ENCODE results near the gene SEMA4F.

The SEMA4F gene

GRCh38 chr2:74708296-74708695, 54.2 kb downstream of the SEMA4F start:
- DNase-seq, result no peak

DNA sequence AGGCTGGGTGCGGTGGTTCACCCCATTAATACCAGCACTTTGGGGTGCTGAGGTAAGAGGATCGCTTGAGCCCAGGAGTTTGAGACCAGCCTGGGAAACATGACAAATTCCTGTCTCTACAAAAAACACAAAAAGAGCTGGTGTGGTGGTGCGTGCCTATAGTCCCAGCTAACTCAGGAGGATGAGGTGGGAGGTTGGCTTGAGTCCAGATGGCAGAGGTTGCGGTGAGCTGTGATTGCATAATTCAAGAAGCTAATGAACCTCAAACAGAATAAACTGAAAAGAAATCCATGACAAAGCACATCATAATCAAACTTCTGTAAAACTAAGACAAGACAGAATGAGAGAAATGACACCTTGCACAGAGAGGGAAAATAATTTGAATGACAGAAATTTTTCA, 54.8 kb downstream of the SEMA4F start:
- no peak for DNase-seq

DNA sequence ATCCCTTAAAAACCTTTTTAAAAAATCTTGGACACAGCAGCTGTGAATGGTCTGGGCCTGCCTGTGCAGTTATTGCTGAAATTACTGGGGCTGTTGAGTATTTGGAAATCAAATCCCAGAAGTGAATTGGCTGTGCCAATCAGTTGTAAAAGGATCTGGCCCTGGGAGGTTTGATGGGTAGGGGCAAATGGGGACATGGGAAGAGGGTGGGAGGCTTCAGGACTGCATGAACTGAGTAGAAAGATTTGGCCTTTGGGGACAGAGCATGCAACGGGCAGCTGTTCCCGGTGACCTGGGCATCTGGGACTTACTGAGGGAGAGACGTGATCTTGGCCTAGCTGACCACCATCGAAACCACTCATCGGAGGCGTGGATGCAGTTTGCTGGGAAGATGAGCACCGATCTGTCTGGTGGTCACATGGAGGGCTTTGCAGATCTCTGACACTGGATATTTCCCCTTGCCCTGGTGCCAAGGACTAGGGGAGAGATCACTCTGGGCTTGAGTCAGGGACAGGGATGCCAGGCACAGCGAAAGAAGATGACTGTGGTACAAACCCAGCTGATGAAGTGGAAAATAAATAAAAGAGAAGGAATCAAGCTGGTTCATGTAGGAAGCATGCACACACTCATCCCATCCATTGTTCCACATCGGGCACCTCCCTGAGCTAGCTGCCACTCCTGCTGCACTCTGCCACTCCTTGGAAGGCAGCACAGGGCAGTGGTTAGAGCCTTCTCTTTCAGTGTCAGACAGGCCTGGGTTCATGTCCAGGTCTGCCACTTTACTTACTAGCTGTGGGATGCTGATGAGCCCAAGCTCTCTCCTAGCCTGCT, 58.4 kb downstream of the SEMA4F start:
- DNase-seq, result no peak

DNA sequence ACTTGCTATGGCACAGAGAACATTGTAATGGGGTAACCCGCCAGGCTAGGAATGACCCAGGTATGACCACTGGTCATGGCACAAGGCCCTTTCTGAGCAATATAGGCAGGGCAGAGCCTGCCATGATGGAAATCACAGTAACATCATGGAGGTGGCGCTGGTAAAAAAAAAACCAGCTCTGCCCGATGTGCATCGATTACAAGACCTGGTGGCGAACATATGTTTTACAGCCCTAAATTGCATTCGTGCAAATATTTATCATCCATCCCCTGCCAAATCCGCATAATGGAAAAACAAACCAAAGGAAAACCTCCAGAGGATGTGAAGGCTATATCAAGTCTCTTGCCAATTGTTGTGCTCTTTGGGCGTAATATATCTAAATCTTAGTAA, 60.6 kb downstream of the SEMA4F start:
- DNase-seq, result peak; percentile 12

DNA sequence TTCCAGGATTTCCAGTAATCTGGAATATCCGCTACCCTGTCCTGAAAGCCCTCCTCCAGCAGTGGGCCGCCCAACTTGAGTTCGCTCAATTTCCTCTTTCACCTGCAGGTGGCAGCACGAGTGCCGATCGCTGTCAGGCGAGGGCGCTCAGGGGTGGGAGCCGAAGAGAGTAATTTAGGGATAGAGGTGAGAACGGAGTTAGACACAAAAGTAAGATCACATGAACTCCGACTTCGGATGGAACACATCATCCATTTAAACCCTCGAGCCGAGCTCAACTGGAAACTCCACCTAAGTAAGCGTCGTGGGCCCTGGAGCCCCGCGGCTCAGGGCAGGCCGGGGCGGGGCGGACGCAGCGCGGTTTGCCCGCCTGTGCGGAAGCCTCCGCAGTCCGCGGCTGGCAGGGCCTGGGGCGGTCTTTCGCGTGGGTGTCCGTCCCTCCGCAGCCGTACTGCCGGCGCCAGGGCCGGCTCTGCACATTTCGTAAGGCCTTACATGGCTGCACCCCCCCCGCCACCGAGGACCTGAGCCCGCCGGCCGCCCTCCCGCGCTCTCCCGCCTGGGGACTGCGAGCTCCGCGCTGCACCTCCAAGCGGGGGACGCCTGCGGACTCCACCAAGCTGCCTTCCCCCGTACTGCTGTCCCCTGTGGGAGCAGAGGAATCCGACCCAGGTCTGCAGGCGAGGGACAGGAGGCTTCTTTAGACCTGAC, 61.2 kb downstream of the SEMA4F start:
- DNase-seq, result peak; percentile 67

DNA sequence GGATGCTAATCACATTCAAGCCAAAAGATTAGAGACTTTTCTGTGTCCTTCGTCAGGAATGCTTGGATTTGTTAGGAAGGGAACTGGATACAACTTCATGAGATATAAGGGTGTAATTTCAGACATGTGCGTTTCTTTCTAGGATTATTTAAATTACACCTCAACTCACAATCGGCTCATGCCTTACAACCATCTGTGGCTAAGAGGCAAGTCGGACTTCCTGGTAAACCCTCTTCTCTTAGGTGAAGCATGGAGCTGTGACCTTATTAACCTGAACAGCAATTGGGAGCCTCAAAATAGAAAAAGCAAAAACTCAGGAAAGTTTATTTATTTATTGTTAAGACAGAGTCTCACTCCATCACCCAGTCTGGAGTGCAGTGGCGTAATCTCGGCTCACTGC, 61.8 kb downstream of the SEMA4F start:
- DNase-seq, result no peak

DNA sequence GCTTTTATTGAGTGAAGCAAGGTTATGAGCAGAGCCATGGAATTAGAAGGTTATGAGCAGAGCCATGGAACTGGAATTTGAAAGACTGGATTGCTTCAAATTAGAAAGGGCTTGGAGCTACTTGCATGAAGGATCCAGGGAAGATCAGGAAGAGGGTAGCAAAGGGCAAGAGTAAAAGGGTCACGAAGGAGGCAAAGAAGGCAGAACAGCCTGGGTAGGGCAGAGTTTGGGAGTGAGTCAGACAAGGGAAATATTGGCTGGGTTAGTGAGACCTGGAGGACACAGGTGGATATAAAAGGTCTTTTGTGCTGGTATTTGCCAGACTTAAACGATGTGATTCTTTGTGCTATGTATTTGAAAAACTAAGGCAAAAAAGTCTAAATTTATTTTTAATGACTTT, 65.0 kb downstream of the SEMA4F start:
- no peak for DNase-seq

GRCh38 chr2:74721316-74721715, 67.3 kb downstream of the SEMA4F start:
- no peak for DNase-seq

GRCh38 chr2:74724496-74724895, 70.4 kb downstream of the SEMA4F start:
- DNase-seq, result no peak

DNA sequence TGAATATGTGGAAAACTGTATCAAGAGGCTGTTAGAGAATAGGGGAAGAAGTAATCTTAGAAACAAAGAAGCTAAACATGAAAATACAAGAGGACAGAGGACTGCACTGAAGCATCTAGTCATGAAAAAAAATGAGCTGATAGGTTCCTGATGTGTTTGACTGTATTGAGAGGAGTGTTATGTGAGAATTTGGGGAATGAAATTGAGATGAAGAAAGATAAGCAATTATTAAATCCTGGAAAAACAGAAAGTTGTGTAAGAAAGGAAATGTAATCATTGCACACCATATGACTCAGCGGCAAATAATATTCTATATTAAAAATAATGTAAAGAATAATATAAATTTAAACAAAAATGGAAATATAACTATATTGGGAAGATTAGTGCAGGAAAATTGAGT, 71.2 kb downstream of the SEMA4F start:
- DNase-seq, result no peak

GRCh38 chr2:74728842-74729241, 74.8 kb downstream of the SEMA4F start:
- no peak for DNase-seq

DNA sequence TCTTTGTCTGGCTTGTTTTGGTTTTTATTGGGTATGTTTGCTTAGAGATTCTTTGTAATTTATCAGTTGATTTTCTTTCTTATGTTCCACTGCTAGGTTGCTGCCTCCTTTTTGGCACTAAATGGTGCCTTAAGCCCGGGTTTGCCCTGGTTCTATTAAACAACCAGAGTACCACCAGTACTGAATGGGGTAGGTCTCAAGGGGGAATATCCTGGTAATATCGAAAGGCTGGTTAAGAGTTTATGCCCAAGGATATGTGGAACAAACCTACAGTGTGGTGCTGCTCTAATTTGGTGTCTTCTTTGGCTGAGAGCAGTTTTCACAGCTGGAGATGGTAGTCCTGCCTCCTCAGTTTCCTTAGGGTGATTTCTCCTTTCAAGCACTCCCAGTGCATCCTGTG, 76.5 kb downstream of the SEMA4F start:
- DNase-seq, result no peak

Measured in NCI-H69 (cell line).